Endothelial cell of umbilical vein (primary cell): ENCODE results near the gene MEX3C. TPM values are rescaled to one million over a fixed set of nuclear protein-coding genes. Genes with fewer than 3 reads are reported as not detected.

Experiments used
- BruUV-seq: library from RNA; stranded (reverse); fragments of 400-500 nt; replicated peaks from 2 replicates; lab custom pipeline; 2021; lab: Mats Ljungman, UMichigan
- CTCF ChIA-PET: fragments of 300-600, 350-600 bp; sonication (Branson Sonifier 250); formaldehyde crosslinking; loops from one replicate; lab custom pipeline; 2021; ENCODE audit warnings: antibody characterized with exemption, inconsistent platforms; lab: Charles Lee
- POLR2A ChIA-PET: fragments of 300-600, 350-600 bp; sonication (Branson Sonifier 250); formaldehyde crosslinking; loops from one replicate; lab custom pipeline; 2021; ENCODE audit warnings: antibody characterized with exemption, inconsistent platforms; lab: Charles Lee
- DNase-seq: peaks from one replicate; pipeline ENCODE4 v3.0.0-alpha.2; 2011; ENCODE audit warnings: low read depth, low spot score
- FAIRE-seq: peaks from 2 replicates; lab custom pipeline; 2011; peaks lifted over from hg19 to GRCh38; lab: Jason Lieb, UNC
- H2AFZ ChIP-seq: 2 replicates; pipeline ENCODE4 v1.6.0; 2012; ENCODE audit warnings: low read depth, low read length, control low read depth, inconsistent platforms
- H3K27ac ChIP-seq: 2 replicates; pipeline ENCODE4 v1.5.1; 2011; ENCODE audit warnings: low read depth, mild to moderate bottlenecking, control low read depth, low read length, moderate library complexity; ENCODE audit not compliant: insufficient read depth
- H3K27me3 ChIP-seq, 2 experiments: 2 replicates each; pipeline versions ENCODE4 v1.6.0 to v1.6.1; 2011; ENCODE audit warnings: low read length in 2 of 2, mixed read lengths in 1 of 2; ENCODE audit not compliant: control insufficient read depth in 2 of 2, insufficient read depth in 2 of 2
- H3K36me3 ChIP-seq, 2 experiments: 2 replicates in 1 of 2; 3 replicates in 1 of 2; pipeline ENCODE4 v1.5.1; 2011; ENCODE audit warnings: low read length in 2 of 2, mild to moderate bottlenecking in 1 of 2, moderate library complexity in 1 of 2; ENCODE audit not compliant: control insufficient read depth in 2 of 2, insufficient read depth in 2 of 2; ENCODE audit errors: extremely low read depth in 1 of 2
- H3K4me1 ChIP-seq: 3 replicates; pipeline ENCODE4 v1.5.1; 2011; ENCODE audit warnings: mild to moderate bottlenecking, low read length; ENCODE audit not compliant: control insufficient read depth, insufficient read depth; ENCODE audit errors: extremely low read depth
- H3K4me2 ChIP-seq: 2 replicates; pipeline ENCODE4 v1.6.1; 2011; ENCODE audit warnings: low read length, control low read depth, mixed read lengths; ENCODE audit not compliant: insufficient read depth
- H3K4me3 ChIP-seq, 3 experiments: fragments of 200-600 bp in 1 of 3; sonication (generic), shearing (Covaris generic) in 1 of 3; replicated peaks in 1 of 3; 2 replicates each; pipeline ENCODE4 v1.5.1; 2011 to 2016; ENCODE audit warnings: control low read depth in 3 of 3, low read length in 3 of 3, mild to moderate bottlenecking in 2 of 3, inconsistent platforms in 1 of 3, low read depth in 1 of 3, moderate library complexity in 1 of 3; ENCODE audit not compliant: insufficient read depth in 1 of 3
- H3K79me2 ChIP-seq: 2 replicates; pipeline ENCODE4 v1.6.0; 2012; ENCODE audit warnings: low read length, inconsistent platforms; ENCODE audit not compliant: control insufficient read depth, insufficient read depth
- H3K9ac ChIP-seq: replicated peaks from 2 replicates; pipeline ENCODE3; 2011; ENCODE audit warnings: low read length, control low read depth; ENCODE audit not compliant: insufficient read depth; ENCODE audit errors: extremely low read depth
- H3K9me1 ChIP-seq: replicated peaks from 3 replicates; pipeline ENCODE4 v1.6.0; 2011; ENCODE audit warnings: mild to moderate bottlenecking, low read length; ENCODE audit not compliant: control insufficient read depth, insufficient read depth; ENCODE audit errors: extremely low read depth
- H3K9me3 ChIP-seq: replicated peaks from 2 replicates; pipeline ENCODE4 v1.5.1; 2012; ENCODE audit warnings: low read length, inconsistent platforms; ENCODE audit not compliant: control insufficient read depth, insufficient read depth
- H4K20me1 ChIP-seq: replicated peaks from 2 replicates; pipeline ENCODE3; 2011; ENCODE audit warnings: mild to moderate bottlenecking, low read length; ENCODE audit not compliant: control insufficient read depth, insufficient read depth; ENCODE audit errors: extremely low read depth
- CTCF ChIP-seq, 2 donors: IDR thresholded peaks; 1 replicate in 1 of 2; 2 replicates in 1 of 2; pipeline ENCODE4 v1.5.1; 2011; ENCODE audit warnings: low read length in 2 of 2, mild to moderate bottlenecking in 2 of 2, moderate library complexity in 2 of 2, control low read depth in 1 of 2, inconsistent platforms in 1 of 2, low read depth in 1 of 2; ENCODE audit not compliant: insufficient read depth in 1 of 2; ENCODE audit errors: extremely low read depth in 1 of 2
- EZH2 ChIP-seq: IDR thresholded peaks from 2 replicates; pipeline ENCODE4 v1.6.1; 2012; ENCODE audit warnings: borderline replicate concordance, low read depth, mild to moderate bottlenecking, moderate library complexity, low read length, inconsistent platforms; ENCODE audit not compliant: severe bottlenecking
- FOS ChIP-seq: IDR thresholded peaks from 2 replicates; pipeline ENCODE4 v1.6.1; 2011; ENCODE audit warnings: mild to moderate bottlenecking, low read length, moderate library complexity, borderline replicate concordance; ENCODE audit not compliant: insufficient read depth
- GATA2 ChIP-seq: IDR thresholded peaks from 2 replicates; pipeline ENCODE4 v1.7.0; 2011; ENCODE audit warnings: low read depth, mild to moderate bottlenecking, moderate library complexity, mixed read lengths, low read length; ENCODE audit not compliant: insufficient read length, insufficient read depth
- JUN ChIP-seq: IDR thresholded peaks from 2 replicates; pipeline ENCODE4 v1.6.1; 2011; ENCODE audit warnings: borderline replicate concordance, low read depth; ENCODE audit not compliant: insufficient read length, insufficient read depth
- MAX ChIP-seq: IDR thresholded peaks from 2 replicates; pipeline ENCODE4 v1.6.1; 2011; ENCODE audit not compliant: insufficient read depth, insufficient read length
- MYC ChIP-seq: IDR thresholded peaks from one replicate; pipeline ENCODE4 v1.6.1; 2011; ENCODE audit warnings: mild to moderate bottlenecking, low read depth, low read length
- POLR2A ChIP-seq: IDR thresholded peaks from 2 replicates; pipeline ENCODE4 v1.6.1; 2012; ENCODE audit warnings: low read depth, mild to moderate bottlenecking, control low read depth, low read length
- POLR2AphosphoS5 ChIP-seq: IDR thresholded peaks from 2 replicates; pipeline ENCODE4 v1.6.1; 2012; ENCODE audit warnings: low read depth, mild to moderate bottlenecking, control low read depth, low read length, moderate library complexity; ENCODE audit not compliant: insufficient read depth
- dilution Hi-C: fragments of 300-500 bp; cut with MboI; formaldehyde crosslinking; loops from one replicate; pipeline ENCODE4 v1.15.0; 2019; ENCODE audit warnings: low sequenced_read_pairs; ENCODE audit not compliant: extremely low pct_ligation_motif_present
- intact Hi-C: fragments of 100-400 bp; cut with micrococcal nuclease; formaldehyde crosslinking; loops from one replicate; pipeline ENCODE4 v1.10.0; 2022
- polyA plus RNA-seq, 4 experiments: library from polyadenylated mRNA; depleted of rRNA in 3 of 4; stranded (reverse) in 3 of 4; unstranded in 1 of 4; fragments of >200 nt; gene quantifications; 2 replicates each; pipeline versions ENCODE4 v1.2.1 to v1.2.3, GENCODE V29; 2011 to 2012; ENCODE audit warnings: missing spikeins in 1 of 4
- total RNA-seq: library from RNA; stranded (reverse); gene quantifications from 2 replicates; pipeline ENCODE4 v1.2.3, GENCODE V29; 2021

MEX3C gene
- total and polyA plus RNA-seq, 2 donors (not counting 3 experiments of a cell fraction or from before 2014, with no cell fraction given) = 23.4 to 45.7 TPM

- POLR2A ChIA-PET = no interaction called here
- intact Hi-C loops = no loop called here
- CTCF ChIA-PET = no interaction called here
- Histone ChIP-seq H3K4me1 (no peaks in the 10 kb centered on the region), H4K20me1 (no peaks in the 10 kb centered on the region), H3K4me2 (no peak overlapping the region), H3K4me3 (no peak overlapping the region), H2AFZ (no peak overlapping the region), H3K9me3 (no peaks in the 10 kb centered on the region), H3K9ac (no peak overlapping the region), H3K27ac (no peak overlapping the region), H3K27me3 (no peaks in the 10 kb centered on the region), H3K79me2 (no peaks in the 10 kb centered on the region), H3K36me3 (no peaks in the 10 kb centered on the region), H3K9me1 (no peaks in the 10 kb centered on the region)
- DNase-seq = no peak
- no TSS peak for BruUV-seq
- no peak for FAIRE-seq
- dilution Hi-C loops = no loop called here
- TF ChIP-seq POLR2A = no peak
- no peak for TF ChIP-seq MAX
- TF ChIP-seq POLR2AphosphoS5 = no peak
- TF ChIP-seq MYC = no peak
- no peak for TF ChIP-seq JUN
- no peak for TF ChIP-seq FOS
- TF ChIP-seq EZH2 = no peak
- TF ChIP-seq CTCF (IDR thresholded peaks at IDR 0.05; ENCODE audit: extremely low read depth in 1 of 2, insufficient read depth in 1 of 2, low read depth in 1 of 2, low read length in 2 of 2) = no peak
- no peak for TF ChIP-seq GATA2
Measured at GRCh38 chr18:51127664-51128063, 69.8 kb downstream of the MEX3C start.
